Fibroblast of lung (primary cell): ENCODE results near the gene PTGR1. TPM values are rescaled to one million over a fixed set of nuclear protein-coding genes. Genes with fewer than 3 reads are reported as not detected.
A peak's percentile ranks its signal among the peaks of the same experiment; 100 is the strongest.

ENCODE experiments used
- DNase-seq, 2 donors: peaks; one replicate each; pipeline versions ENCODE4 v3.0.0 to v3.0.0-alpha.2; 2010; ENCODE audit warnings: low read depth in 2 of 2
- H2AFZ ChIP-seq: 2 replicates; pipeline ENCODE4 v1.5.1; 2012; ENCODE audit warnings: low read length, control low read depth, inconsistent platforms
- H3K27ac ChIP-seq: 2 replicates; pipeline ENCODE4 v1.5.1; 2011; ENCODE audit warnings: low read length, control low read depth; ENCODE audit not compliant: insufficient read depth
- H3K27me3 ChIP-seq: 2 replicates; pipeline ENCODE4 v1.5.1; 2011; ENCODE audit warnings: mild to moderate bottlenecking, low read length; ENCODE audit not compliant: control insufficient read depth, insufficient read depth
- H3K36me3 ChIP-seq: 2 replicates; pipeline ENCODE4 v1.5.1; 2011; ENCODE audit warnings: low read length; ENCODE audit not compliant: control insufficient read depth, insufficient read depth
- H3K4me1 ChIP-seq: 2 replicates; pipeline ENCODE4 v1.5.1; 2011; ENCODE audit warnings: low read length; ENCODE audit not compliant: control insufficient read depth, insufficient read depth; ENCODE audit errors: extremely low read depth
- H3K4me2 ChIP-seq: 2 replicates; pipeline ENCODE4 v1.5.1; 2011; ENCODE audit warnings: low read length, control low read depth; ENCODE audit not compliant: insufficient read depth; ENCODE audit errors: extremely low read depth
- H3K4me3 ChIP-seq, 4 experiments: fragments of 200-600 bp in 1 of 4; sonication (generic) in 1 of 4; replicated peaks in 1 of 4; 2 replicates each; pipeline ENCODE4 v1.5.1; 2011 to 2016; ENCODE audit warnings: low read length in 4 of 4, low read depth in 3 of 4, mild to moderate bottlenecking in 3 of 4, control low read depth in 2 of 4, inconsistent platforms in 1 of 4, mixed read lengths in 1 of 4; ENCODE audit not compliant: insufficient read depth in 1 of 4; ENCODE audit errors: control extremely low read depth in 1 of 4
- H3K79me2 ChIP-seq: 2 replicates; pipeline ENCODE4 v1.5.1; 2012; ENCODE audit warnings: mild to moderate bottlenecking, low read length, inconsistent platforms; ENCODE audit not compliant: control insufficient read depth, insufficient read depth
- H3K9ac ChIP-seq: 2 replicates; pipeline ENCODE4 v1.5.1; 2011; ENCODE audit warnings: mild to moderate bottlenecking, low read length, control low read depth; ENCODE audit not compliant: insufficient read depth
- H3K9me3 ChIP-seq: 2 replicates; pipeline ENCODE4 v1.5.1; 2012; ENCODE audit warnings: low read depth, low read length; ENCODE audit not compliant: control insufficient read depth, insufficient read depth
- H4K20me1 ChIP-seq: 2 replicates; pipeline ENCODE4 v1.5.1; 2011; ENCODE audit warnings: low read length; ENCODE audit not compliant: control insufficient read depth, insufficient read depth; ENCODE audit errors: extremely low read depth
- CTCF ChIP-seq, 2 donors: IDR thresholded peaks in 1 of 2; conservative IDR thresholded peaks in 1 of 2; 1 replicate in 1 of 2; 2 replicates in 1 of 2; pipeline ENCODE4 v1.5.1; 2011 to 2012; ENCODE audit warnings: low read length in 2 of 2, control low read depth in 1 of 2, inconsistent platforms in 1 of 2, low read depth in 1 of 2, mild to moderate bottlenecking in 1 of 2
- EZH2 ChIP-seq: IDR thresholded peaks from 2 replicates; pipeline ENCODE4 v1.5.1; 2012; ENCODE audit warnings: low read length, control low read depth, mild to moderate bottlenecking; ENCODE audit errors: missing control alignments
- polyA minus RNA-seq: library from RNA; depleted of rRNA, polyadenylated mRNA; stranded (reverse); fragments of >200 nt; gene quantifications from 2 replicates; pipeline ENCODE4 v1.2.3, GENCODE V29; 2011; ENCODE audit warnings: low replicate concordance
- polyA plus RNA-seq, 2 donors: library from polyadenylated mRNA; depleted of rRNA in 1 of 2; stranded (reverse) in 1 of 2; unstranded in 1 of 2; fragments of >200 nt; gene quantifications; 2 replicates each; pipeline ENCODE4 v1.2.1, GENCODE V29; 2011 to 2012; ENCODE audit warnings: missing spikeins in 1 of 2
- total RNA-seq: library from RNA; depleted of rRNA; stranded (reverse); fragments of >200 nt; gene quantifications from 2 replicates; pipeline ENCODE4 v1.2.1, GENCODE V29; 2014

The PTGR1 gene
- total RNA-seq (74.2 and 126 TPM in 2 replicates), polyA plus RNA-seq (137 and 191 TPM in 2 replicates), polyA minus RNA-seq (11.2 and 16.9 TPM in 2 replicates)
- polyA plus RNA-seq (2012): 97.3 and 130 TPM in 2 replicates

DNA sequence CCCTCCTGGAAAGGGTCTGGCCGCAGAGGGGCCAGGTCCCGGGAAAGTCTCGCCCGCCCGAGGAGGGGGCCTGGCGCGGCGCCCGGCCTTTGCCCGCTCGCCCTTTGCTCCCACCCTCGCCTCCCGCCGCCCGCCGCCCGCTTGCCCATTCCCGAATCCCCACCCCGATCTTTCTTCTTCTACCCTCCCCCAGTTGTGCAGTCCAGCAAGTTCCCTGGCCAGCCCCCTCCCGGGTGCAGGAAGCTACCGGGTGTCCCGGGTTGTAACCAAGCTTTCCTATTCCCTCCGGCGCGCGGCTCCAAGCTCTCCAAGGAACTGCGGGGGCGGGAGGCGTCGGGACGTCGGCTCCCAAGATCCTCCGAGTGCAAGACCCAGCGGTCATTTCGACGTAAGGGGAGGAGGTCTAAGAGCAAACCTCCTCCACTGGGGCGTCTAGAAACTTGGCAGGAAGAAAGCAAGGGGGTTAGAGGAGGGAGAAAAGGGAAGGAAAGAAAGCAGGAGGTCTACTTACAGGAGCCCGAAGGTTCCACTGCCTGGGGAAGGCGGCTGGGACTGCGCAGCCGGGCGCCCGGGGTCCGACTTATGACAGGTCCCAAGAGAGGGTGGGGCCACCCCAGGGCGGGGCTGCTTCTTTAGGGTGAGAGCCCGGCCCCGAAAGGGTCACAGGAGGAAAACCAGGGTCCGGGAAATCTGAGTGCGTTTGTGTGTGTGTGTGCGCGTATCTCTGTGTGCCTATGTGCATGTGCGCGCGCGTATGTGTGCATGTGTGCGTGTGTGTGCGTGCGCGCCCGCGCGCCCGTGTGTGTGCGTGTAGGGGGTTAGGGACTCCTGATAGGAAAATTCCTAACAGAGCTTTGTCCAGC is at the start of gene PTGR1:
PTGR1 (minus strand) TSS at position 556 of the 863 bp plus-strand sequence. CDS start 2,225 bp downstream, outside the sequence.
- H3K27ac ChIP-seq: peak within 1 kb of the TSS; percentile 81
- H3K4me3 ChIP-seq: peak within 1 kb of the TSS; percentile 74 to 80 (median 77)
- peak; percentile 87 to 93 for DNase-seq
- no peaks in the 10 kb centered on the region for H4K20me1 ChIP-seq
- peaks cover 9% of the 10 kb centered on the region for H3K79me2 ChIP-seq
- H2AFZ ChIP-seq: peak within 1 kb of the TSS; percentile 82
- no peaks in the 10 kb centered on the region for H3K9me3 ChIP-seq
- H3K4me1 ChIP-seq: peaks cover 2% of the 10 kb centered on the region
- H3K9ac ChIP-seq: peak within 1 kb of the TSS; percentile 77
- no peak for TF ChIP-seq CTCF (conservative IDR thresholded peaks at IDR 0.05 in 1 of 2, IDR thresholded peaks at IDR 0.05 in 1 of 2; ENCODE audit: low read depth in 1 of 2, low read length in 2 of 2)
- TF ChIP-seq EZH2: no peak
- no peaks in the 10 kb centered on the region for H3K27me3 ChIP-seq
- H3K4me2 ChIP-seq: peak within 1 kb of the TSS; percentile 92
- peaks cover 4% of the 10 kb centered on the region for H3K36me3 ChIP-seq

GRCh38 chr9:111649016-111649415 is 49.6 kb upstream of the PTGR1 start:
- H2AFZ ChIP-seq: no peak overlapping the region
- H3K4me2 ChIP-seq: no peak overlapping the region
- DNase-seq: no peak
- H3K27me3 ChIP-seq: no peaks in the 10 kb centered on the region
- H3K4me1 ChIP-seq: no peaks in the 10 kb centered on the region
- no peaks in the 10 kb centered on the region for H4K20me1 ChIP-seq
- TF ChIP-seq EZH2 (no peak), CTCF (conservative IDR thresholded peaks at IDR 0.05 in 1 of 2, IDR thresholded peaks at IDR 0.05 in 1 of 2; ENCODE audit: low read depth in 1 of 2, low read length in 2 of 2) (no peak)
- peaks cover 2% of the 10 kb centered on the region for H3K79me2 ChIP-seq
- no peaks in the 10 kb centered on the region for H3K9me3 ChIP-seq
- no peak overlapping the region for H3K4me3 ChIP-seq
- no peak overlapping the region for H3K27ac ChIP-seq
- H3K9ac ChIP-seq: no peak overlapping the region
- H3K36me3 ChIP-seq: no peaks in the 10 kb centered on the region

GRCh38 chr9:111648066-111648465 is 48.6 kb upstream of the PTGR1 start:
- no peaks in the 10 kb centered on the region for H3K9me3 ChIP-seq
- H3K27me3 ChIP-seq: no peaks in the 10 kb centered on the region
- H3K4me2 ChIP-seq: no peak overlapping the region
- no peaks in the 10 kb centered on the region for H4K20me1 ChIP-seq
- H2AFZ ChIP-seq: no peak overlapping the region
- DNase-seq: peak; percentile 13 to 64
- no peaks in the 10 kb centered on the region for H3K36me3 ChIP-seq
- TF ChIP-seq CTCF (conservative IDR thresholded peaks at IDR 0.05 in 1 of 2, IDR thresholded peaks at IDR 0.05 in 1 of 2; ENCODE audit: low read depth in 1 of 2, low read length in 2 of 2) (no peak), EZH2 (no peak)
- H3K4me3 ChIP-seq: no peak overlapping the region
- H3K27ac ChIP-seq: no peak overlapping the region
- H3K9ac ChIP-seq: no peak overlapping the region
- no peaks in the 10 kb centered on the region for H3K4me1 ChIP-seq
- H3K79me2 ChIP-seq: peaks cover 6% of the 10 kb centered on the region
